ENCODE results near the gene KRT78. TPM values are rescaled to one million over a fixed set of nuclear protein-coding genes. Genes with fewer than 3 reads are reported as not detected.

Gene KRT78
- total RNA-seq, 1 donor from 2014 or later, result not detected

DNA sequence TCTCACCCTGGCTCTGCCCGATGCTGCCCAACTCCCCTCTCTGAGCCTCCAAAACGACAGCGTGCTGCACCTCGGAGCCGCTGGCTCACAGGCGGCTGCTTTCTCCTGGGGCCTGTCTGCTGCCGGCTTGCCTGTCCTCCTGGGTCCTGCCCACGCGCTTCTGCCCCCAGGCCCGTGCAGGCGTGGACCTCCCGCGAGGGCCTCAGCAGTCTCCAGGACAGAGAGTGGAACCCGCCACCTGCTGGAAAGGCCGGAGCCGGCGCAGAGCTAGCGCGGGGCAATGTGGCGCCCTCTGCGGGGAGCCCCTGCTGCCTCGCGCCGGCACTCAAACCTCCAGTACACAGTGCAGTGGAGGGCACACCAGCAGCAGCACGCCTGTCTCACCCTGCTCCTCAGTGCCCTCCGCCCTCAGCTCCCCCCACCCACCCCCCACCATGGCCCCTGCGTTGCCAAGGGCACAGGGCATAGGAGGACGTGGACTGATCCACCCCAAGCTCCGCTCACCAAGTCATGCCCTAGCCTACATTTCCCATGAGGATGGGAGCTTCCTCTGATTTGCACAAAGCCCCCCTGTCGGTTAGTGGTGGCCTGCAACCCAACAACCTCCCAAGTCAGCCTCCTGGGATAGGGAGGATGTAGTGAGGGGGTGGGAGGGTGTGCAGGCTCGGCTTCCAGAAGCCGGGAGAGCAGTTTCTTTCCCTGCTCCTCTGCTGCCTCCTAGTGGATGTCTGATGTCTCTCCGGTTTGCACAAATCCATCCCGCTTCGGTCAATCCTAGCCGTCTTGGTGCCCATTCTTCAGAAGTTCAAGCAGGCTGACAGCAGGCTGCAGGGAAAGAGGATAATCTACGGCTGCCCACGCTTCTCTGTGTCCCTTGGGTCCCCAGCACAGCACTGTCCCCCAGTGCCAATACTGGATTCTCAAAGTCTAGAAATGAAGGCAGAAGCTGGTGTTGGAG is 30.9 kb upstream of the KRT78 start:
- Mint-ChIP-seq H3K4me3 (ENCODE audit: unreplicated experiment) (no peak overlapping the region), H3K9me3 (ENCODE audit: unreplicated experiment) (no peaks in the 10 kb centered on the region), H3K27ac (ENCODE audit: unreplicated experiment) (no peak overlapping the region), H3K36me3 (ENCODE audit: low read depth, unreplicated experiment) (no peaks in the 10 kb centered on the region), H3K27me3 (ENCODE audit: unreplicated experiment) (peaks cover 9% of the 10 kb centered on the region), H3K4me1 (ENCODE audit: unreplicated experiment) (peaks cover 7% of the 10 kb centered on the region)
- TF ChIP-seq CTCF (IDR thresholded peaks at IDR 0.05; ENCODE audit: unreplicated experiment), result peak; percentile 80
- DNase-seq (ENCODE audit: low spot score), result peak; percentile 90

- TF ChIP-seq CTCF (IDR thresholded peaks at IDR 0.05; ENCODE audit: unreplicated experiment), result no peak
- Mint-ChIP-seq H3K9me3 (ENCODE audit: unreplicated experiment) (no peaks in the 10 kb centered on the region), H3K4me3 (ENCODE audit: unreplicated experiment) (no peak overlapping the region), H3K36me3 (ENCODE audit: low read depth, unreplicated experiment) (no peaks in the 10 kb centered on the region), H3K27me3 (ENCODE audit: unreplicated experiment) (peaks cover 9% of the 10 kb centered on the region), H3K27ac (ENCODE audit: unreplicated experiment) (no peak overlapping the region), H3K4me1 (ENCODE audit: unreplicated experiment) (peaks cover 9% of the 10 kb centered on the region)
- DNase-seq (ENCODE audit: low spot score), result no peak
These were observed 30.0 kb upstream of the KRT78 start for GRCh38 chr12:52878507-52879393.

DNA sequence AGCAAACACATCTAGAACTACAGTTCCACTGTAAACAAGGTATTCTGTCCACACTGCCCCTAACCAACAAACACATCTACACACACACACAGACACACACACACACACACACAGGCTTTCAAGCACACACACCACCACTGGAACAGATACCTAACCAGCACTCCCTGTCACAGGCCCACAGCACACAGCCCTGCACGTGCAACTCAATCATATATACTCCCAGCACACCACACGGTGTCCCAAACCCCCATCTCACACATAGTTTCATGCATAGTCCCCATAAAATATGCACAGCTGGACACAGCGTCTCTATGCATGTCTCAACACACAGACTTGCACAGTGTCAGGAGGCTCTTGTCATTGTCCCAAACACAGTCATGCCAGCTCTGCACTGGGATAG is 28.4 kb upstream of the KRT78 start:
- no peak overlapping the region for H3K4me3 Mint-ChIP-seq (ENCODE audit: unreplicated experiment)
- H3K27me3 Mint-ChIP-seq (ENCODE audit: unreplicated experiment), result peaks cover 9% of the 10 kb centered on the region
- H3K27ac Mint-ChIP-seq (ENCODE audit: unreplicated experiment), result no peak overlapping the region
- H3K36me3 Mint-ChIP-seq (ENCODE audit: low read depth, unreplicated experiment), result no peaks in the 10 kb centered on the region
- no peak for TF ChIP-seq CTCF (IDR thresholded peaks at IDR 0.05; ENCODE audit: unreplicated experiment)
- no peaks in the 10 kb centered on the region for H3K9me3 Mint-ChIP-seq (ENCODE audit: unreplicated experiment)
- peaks cover 13% of the 10 kb centered on the region for H3K4me1 Mint-ChIP-seq (ENCODE audit: unreplicated experiment)
- DNase-seq (ENCODE audit: low spot score), result no peak

- no peak for DNase-seq (ENCODE audit: low spot score)
- Mint-ChIP-seq H3K4me3 (ENCODE audit: unreplicated experiment) (no peak overlapping the region), H3K36me3 (ENCODE audit: low read depth, unreplicated experiment) (no peaks in the 10 kb centered on the region), H3K9me3 (ENCODE audit: unreplicated experiment) (no peaks in the 10 kb centered on the region), H3K27me3 (ENCODE audit: unreplicated experiment) (peaks cover 9% of the 10 kb centered on the region), H3K27ac (ENCODE audit: unreplicated experiment) (peak overlapping the region; percentile 12), H3K4me1 (ENCODE audit: unreplicated experiment) (peaks cover 13% of the 10 kb centered on the region)
- TF ChIP-seq CTCF (IDR thresholded peaks at IDR 0.05; ENCODE audit: unreplicated experiment), result no peak
These were observed 27.6 kb upstream of the KRT78 start for GRCh38 chr12:52876372-52876771.

Data from endothelial cell (in vitro differentiated cells).